A673 (cell line): Measurements from ENCODE around the gene GLCCI1. TPM values are rescaled to one million over a fixed set of nuclear protein-coding genes. Genes with fewer than 3 reads are reported as not detected.

ENCODE experiments used
- BruUV-seq: library from RNA; stranded (reverse); fragments of 400-500 nt; replicated peaks from 2 replicates; lab custom pipeline; 2021; lab: Mats Ljungman, UMichigan
- CTCF ChIA-PET: fragments of 300-600 bp; sonication (Branson Sonifier 250); formaldehyde crosslinking; loops from one replicate; lab custom pipeline; 2022; ENCODE audit warnings: antibody characterized with exemption; lab: Charles Lee
- POLR2A ChIA-PET: fragments of 300-600 bp; sonication (Branson Sonifier 250); formaldehyde crosslinking; loops from one replicate; lab custom pipeline; 2022; ENCODE audit warnings: antibody characterized with exemption; ENCODE audit not compliant: low non-redundant PET; lab: Charles Lee
- DNase-seq: peaks from one replicate; pipeline ENCODE4 v3.0.0-alpha.2; 2015; ENCODE audit warnings: low spot score
- H3K27ac ChIP-seq: fragments of 200-600 bp; sonication (generic); 2 replicates; pipeline ENCODE4 v1.5.1; 2016; ENCODE audit warnings: mixed run types, low read depth, mild to moderate bottlenecking, mixed read lengths, antibody characterized with exemption, low read length; ENCODE audit not compliant: poor library complexity, severe bottlenecking
- H3K27me3 ChIP-seq: fragments of 200-600 bp; sonication (generic); replicated peaks from 2 replicates; pipeline ENCODE4 v1.6.1; 2017; ENCODE audit warnings: mixed run types, low read depth, mild to moderate bottlenecking, mixed read lengths, antibody characterized with exemption, low read length; ENCODE audit not compliant: insufficient read depth, poor library complexity
- H3K36me3 ChIP-seq: fragments of 200-600 bp; sonication (generic); 2 replicates; pipeline ENCODE4 v1.6.1; 2016; ENCODE audit warnings: mixed run types, mild to moderate bottlenecking, mixed read lengths, antibody characterized with exemption, low read length; ENCODE audit not compliant: insufficient read depth, poor library complexity, severe bottlenecking
- H3K4me1 ChIP-seq: fragments of 200-600 bp; sonication (generic); 2 replicates; pipeline ENCODE4 v1.6.1; 2017; ENCODE audit warnings: mixed run types, mild to moderate bottlenecking, mixed read lengths, antibody characterized with exemption, low read length; ENCODE audit not compliant: insufficient read depth, poor library complexity, severe bottlenecking
- H3K4me3 ChIP-seq: fragments of 200-600 bp; sonication (generic); 2 replicates; pipeline ENCODE4 v1.5.1; 2016; ENCODE audit warnings: low read depth, mixed run types, mild to moderate bottlenecking, mixed read lengths, low read length; ENCODE audit not compliant: poor library complexity, severe bottlenecking
- H3K9me3 ChIP-seq: fragments of 200-600 bp; sonication (generic); 2 replicates; pipeline ENCODE4 v1.6.1; 2016; ENCODE audit warnings: mixed run types, low read depth, mild to moderate bottlenecking, mixed read lengths, antibody characterized with exemption, low read length; ENCODE audit not compliant: poor library complexity, severe bottlenecking
- CTCF ChIP-seq: fragments of 300-800, 200-600 bp; sonication (generic); conservative IDR thresholded peaks from 2 replicates; pipeline ENCODE4 v1.5.1; 2017; ENCODE audit warnings: low read depth, mild to moderate bottlenecking, antibody characterized with exemption, low read length, moderate library complexity, mixed read lengths
- EZH2 ChIP-seq: fragments of 200-600 bp; sonication (generic); IDR thresholded peaks from 2 replicates; pipeline ENCODE4 v1.6.1; 2017; ENCODE audit warnings: borderline replicate concordance, low read depth, mild to moderate bottlenecking, mixed read lengths, antibody characterized with exemption, low read length; ENCODE audit not compliant: poor library complexity, severe bottlenecking
- intact Hi-C: fragments of 100-400 bp; cut with micrococcal nuclease; formaldehyde crosslinking; loops from one replicate; pipeline ENCODE4 v1.10.0; 2022; ENCODE audit not compliant: unreplicated experiment
- total RNA-seq: library from RNA; stranded (reverse); gene quantifications from 2 replicates; pipeline ENCODE4 v1.2.3, GENCODE V29; 2021

GLCCI1 gene
- total RNA-seq, 1 experiment from 2014 or later, result 6.9 TPM

- Histone ChIP-seq H3K4me1 (peaks cover 6% of the 10 kb centered on the region), H3K36me3 (no peaks in the 10 kb centered on the region), H3K27ac (no peak overlapping the region), H3K4me3 (no peak overlapping the region), H3K27me3 (no peaks in the 10 kb centered on the region), H3K9me3 (no peaks in the 10 kb centered on the region)
- POLR2A ChIA-PET, result no interaction called here
- TF ChIP-seq CTCF (no peak), EZH2 (no peak)
- intact Hi-C loops, result no loop called here
- no peak for DNase-seq
- BruUV-seq, result no TSS peak
- CTCF ChIA-PET, result no interaction called here
These were observed 134.7 kb downstream of the GLCCI1 start for GRCh38 chr7:8103282-8103681.

- no peaks in the 10 kb centered on the region for H3K36me3 ChIP-seq
- CTCF ChIA-PET, result no interaction called here
- no peak overlapping the region for H3K4me3 ChIP-seq
- POLR2A ChIA-PET, result no interaction called here
- peak; percentile 55 for DNase-seq
- no peaks in the 10 kb centered on the region for H3K27me3 ChIP-seq
- TF ChIP-seq EZH2 (no peak), CTCF (no peak)
- H3K9me3 ChIP-seq, result no peaks in the 10 kb centered on the region
- no peak overlapping the region for H3K27ac ChIP-seq
- no TSS peak for BruUV-seq
- H3K4me1 ChIP-seq, result peaks cover 6% of the 10 kb centered on the region
- intact Hi-C loops, result no loop called here
These were observed 137.0 kb downstream of the GLCCI1 start for GRCh38 chr7:8105449-8106095.

- no peak for DNase-seq
- POLR2A ChIA-PET, result no interaction called here
- TF ChIP-seq EZH2 (no peak), CTCF (no peak)
- Histone ChIP-seq H3K4me1 (peaks cover 6% of the 10 kb centered on the region), H3K9me3 (no peaks in the 10 kb centered on the region), H3K4me3 (no peak overlapping the region), H3K27ac (no peak overlapping the region), H3K36me3 (no peaks in the 10 kb centered on the region), H3K27me3 (no peaks in the 10 kb centered on the region)
- BruUV-seq, result no TSS peak
- intact Hi-C loops, result no loop called here
- CTCF ChIA-PET, result no interaction called here
These were observed 140.8 kb downstream of the GLCCI1 start for GRCh38 chr7:8109196-8110022.
